HL-60/S4 treated with retinoic acid at 250 ng/mL for 4 days and 3 days (cell line): ENCODE results near the gene SPRED2.

Source experiments
- in situ Hi-C: fragments of 300-500 bp; cut with MboI; formaldehyde crosslinking; loops from 2 replicates; pipeline ENCODE4 v1.7.0; 2022; ENCODE audit warnings: low sequenced_read_pairs

The SPRED2 gene

GRCh38 chr2:65388596-65389390 lies 43.6 kb downstream of the SPRED2 start:
- in situ Hi-C loops: no loop called here

GRCh38 chr2:65388051-65388531 lies 44.3 kb downstream of the SPRED2 start:
- in situ Hi-C loops: no loop called here

GRCh38 chr2:65386989-65387388 lies 45.4 kb downstream of the SPRED2 start:
- in situ Hi-C loops: no loop called here

GRCh38 chr2:65386344-65386743 lies 46.1 kb downstream of the SPRED2 start:
- in situ Hi-C loops: no loop called here

- in situ Hi-C loops: no loop called here
These were observed 48.6 kb downstream of the SPRED2 start for GRCh38 chr2:65383541-65384488.

GRCh38 chr2:65382776-65383357 lies 49.5 kb downstream of the SPRED2 start:
- in situ Hi-C loops: no loop called here

- in situ Hi-C loops: no loop called here
These were observed 50.1 kb downstream of the SPRED2 start for GRCh38 chr2:65382323-65382722.

- in situ Hi-C loops: no loop called here
These were observed 50.8 kb downstream of the SPRED2 start for GRCh38 chr2:65381607-65382051.

- in situ Hi-C loops: no loop called here
These were observed 52.1 kb downstream of the SPRED2 start for GRCh38 chr2:65380255-65380654.

- in situ Hi-C loops: no loop called here
These were observed 52.7 kb downstream of the SPRED2 start for GRCh38 chr2:65379721-65380171.

GRCh38 chr2:65379223-65379622 lies 53.2 kb downstream of the SPRED2 start:
- in situ Hi-C loops: no loop called here

- in situ Hi-C loops: no loop called here
These were observed 54.1 kb downstream of the SPRED2 start for GRCh38 chr2:65378290-65378689.

GRCh38 chr2:65377556-65378192 lies 54.7 kb downstream of the SPRED2 start:
- in situ Hi-C loops: no loop called here

GRCh38 chr2:65375723-65376122 lies 56.7 kb downstream of the SPRED2 start:
- in situ Hi-C loops: no loop called here

GRCh38 chr2:65374999-65375398 lies 57.4 kb downstream of the SPRED2 start:
- in situ Hi-C loops: no loop called here

GRCh38 chr2:65374575-65374974 lies 57.8 kb downstream of the SPRED2 start:
- in situ Hi-C loops: no loop called here

- in situ Hi-C loops: no loop called here
These were observed 59.0 kb downstream of the SPRED2 start for GRCh38 chr2:65373365-65373918.

GRCh38 chr2:65372619-65373018 lies 59.8 kb downstream of the SPRED2 start:
- in situ Hi-C loops: no loop called here

- in situ Hi-C loops: no loop called here
These were observed 61.3 kb downstream of the SPRED2 start for GRCh38 chr2:65371074-65371434.

- in situ Hi-C loops: no loop called here
These were observed 61.9 kb downstream of the SPRED2 start for GRCh38 chr2:65370387-65371073.
